ENCODE results near the gene TMEM132D. TPM values are rescaled to one million over a fixed set of nuclear protein-coding genes. Genes with fewer than 3 reads are reported as not detected.

The TMEM132D gene
- total and polyA plus RNA-seq, 4 donors: 0.01 to 0.14 (median 0.08) TPM

DNA sequence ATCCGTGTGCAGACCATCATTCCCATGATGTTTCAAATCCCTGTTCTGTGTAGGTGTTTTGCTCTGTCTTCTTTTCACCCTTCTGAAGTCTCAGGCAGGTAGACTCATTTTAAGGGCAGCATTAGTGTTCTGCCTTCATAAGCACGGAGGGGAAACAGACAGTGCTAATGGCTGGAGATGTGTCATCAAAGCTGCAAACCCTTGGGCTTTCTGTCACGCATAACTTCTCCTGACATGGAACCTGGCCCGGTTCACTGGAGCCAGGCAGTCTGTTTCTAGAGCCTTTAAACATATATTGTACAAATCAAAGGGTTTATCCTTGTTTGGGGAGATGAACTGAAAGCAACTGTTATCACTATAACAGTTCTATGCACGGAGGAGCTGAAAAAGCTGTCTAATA lies 141.4 kb downstream of the TMEM132D start:
- Histone ChIP-seq H3K27ac (ENCODE audit: low read depth in 1 of 2, low read length in 2 of 2) (no peak overlapping the region), H3K9ac (ENCODE audit: low read depth in 1 of 2, low read length in 2 of 2) (no peak overlapping the region), H3K27me3 (ENCODE audit: control insufficient read depth in 4 of 4, insufficient read depth in 4 of 4, low read length in 3 of 4) (peaks cover 0 to under 1% (median 0%) of the 10 kb centered on the region in 4 donors), H3K36me3 (ENCODE audit: control insufficient read depth in 4 of 4, insufficient read depth in 3 of 4, low read depth in 1 of 4, low read length in 3 of 4) (no peaks in the 10 kb centered on the region), H3K4me1 (ENCODE audit: control insufficient read depth in 4 of 4, insufficient read depth in 4 of 4, low read length in 3 of 4) (no peaks in the 10 kb centered on the region), H3K9me3 (ENCODE audit: control insufficient read depth in 4 of 4, low read length in 3 of 4) (peaks cover 0 to 4% (median 0%) of the 10 kb centered on the region in 4 donors), H3K4me3 (ENCODE audit: low read depth in 1 of 3, low read length in 3 of 3) (no peak overlapping the region)
- 69% methylated on average over 5 of the region's 5 CpGs for WGBS
- no peak for DNase-seq (ENCODE audit: low spot score)
- TF ChIP-seq HNF4G (IDR thresholded peaks at IDR 0.05): no peak
- TF ChIP-seq, protein P1, sequence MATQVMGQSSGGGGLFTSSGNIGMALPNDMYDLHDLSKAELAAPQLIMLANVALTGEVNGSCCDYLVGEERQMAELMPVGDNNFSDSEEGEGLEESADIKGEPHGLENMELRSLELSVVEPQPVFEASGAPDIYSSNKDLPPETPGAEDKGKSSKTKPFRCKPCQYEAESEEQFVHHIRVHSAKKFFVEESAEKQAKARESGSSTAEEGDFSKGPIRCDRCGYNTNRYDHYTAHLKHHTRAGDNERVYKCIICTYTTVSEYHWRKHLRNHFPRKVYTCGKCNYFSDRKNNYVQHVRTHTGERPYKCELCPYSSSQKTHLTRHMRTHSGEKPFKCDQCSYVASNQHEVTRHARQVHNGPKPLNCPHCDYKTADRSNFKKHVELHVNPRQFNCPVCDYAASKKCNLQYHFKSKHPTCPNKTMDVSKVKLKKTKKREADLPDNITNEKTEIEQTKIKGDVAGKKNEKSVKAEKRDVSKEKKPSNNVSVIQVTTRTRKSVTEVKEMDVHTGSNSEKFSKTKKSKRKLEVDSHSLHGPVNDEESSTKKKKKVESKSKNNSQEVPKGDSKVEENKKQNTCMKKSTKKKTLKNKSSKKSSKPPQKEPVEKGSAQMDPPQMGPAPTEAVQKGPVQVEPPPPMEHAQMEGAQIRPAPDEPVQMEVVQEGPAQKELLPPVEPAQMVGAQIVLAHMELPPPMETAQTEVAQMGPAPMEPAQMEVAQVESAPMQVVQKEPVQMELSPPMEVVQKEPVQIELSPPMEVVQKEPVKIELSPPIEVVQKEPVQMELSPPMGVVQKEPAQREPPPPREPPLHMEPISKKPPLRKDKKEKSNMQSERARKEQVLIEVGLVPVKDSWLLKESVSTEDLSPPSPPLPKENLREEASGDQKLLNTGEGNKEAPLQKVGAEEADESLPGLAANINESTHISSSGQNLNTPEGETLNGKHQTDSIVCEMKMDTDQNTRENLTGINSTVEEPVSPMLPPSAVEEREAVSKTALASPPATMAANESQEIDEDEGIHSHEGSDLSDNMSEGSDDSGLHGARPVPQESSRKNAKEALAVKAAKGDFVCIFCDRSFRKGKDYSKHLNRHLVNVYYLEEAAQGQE (IDR thresholded peaks at IDR 0.05): no peak
- TF ChIP-seq FOXA2 (IDR thresholded peaks at IDR 0.05): no peak
- TF ChIP-seq ZBTB33 (IDR thresholded peaks at IDR 0.05): no peak
- TF ChIP-seq, protein P2, sequence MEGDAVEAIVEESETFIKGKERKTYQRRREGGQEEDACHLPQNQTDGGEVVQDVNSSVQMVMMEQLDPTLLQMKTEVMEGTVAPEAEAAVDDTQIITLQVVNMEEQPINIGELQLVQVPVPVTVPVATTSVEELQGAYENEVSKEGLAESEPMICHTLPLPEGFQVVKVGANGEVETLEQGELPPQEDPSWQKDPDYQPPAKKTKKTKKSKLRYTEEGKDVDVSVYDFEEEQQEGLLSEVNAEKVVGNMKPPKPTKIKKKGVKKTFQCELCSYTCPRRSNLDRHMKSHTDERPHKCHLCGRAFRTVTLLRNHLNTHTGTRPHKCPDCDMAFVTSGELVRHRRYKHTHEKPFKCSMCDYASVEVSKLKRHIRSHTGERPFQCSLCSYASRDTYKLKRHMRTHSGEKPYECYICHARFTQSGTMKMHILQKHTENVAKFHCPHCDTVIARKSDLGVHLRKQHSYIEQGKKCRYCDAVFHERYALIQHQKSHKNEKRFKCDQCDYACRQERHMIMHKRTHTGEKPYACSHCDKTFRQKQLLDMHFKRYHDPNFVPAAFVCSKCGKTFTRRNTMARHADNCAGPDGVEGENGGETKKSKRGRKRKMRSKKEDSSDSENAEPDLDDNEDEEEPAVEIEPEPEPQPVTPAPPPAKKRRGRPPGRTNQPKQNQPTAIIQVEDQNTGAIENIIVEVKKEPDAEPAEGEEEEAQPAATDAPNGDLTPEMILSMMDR (IDR thresholded peaks at IDR 0.05; ENCODE audit: low read depth, low read length, missing input control): no peak
- no peak for TF ChIP-seq RXRA (IDR thresholded peaks at IDR 0.05)
- no peak for TF ChIP-seq NR2F2 (IDR thresholded peaks at IDR 0.05)
- no peak for TF ChIP-seq JUND (IDR thresholded peaks at IDR 0.05)
- no peak for TF ChIP-seq FOXA1 (IDR thresholded peaks at IDR 0.05)
- TF ChIP-seq MAX (IDR thresholded peaks at IDR 0.05): no peak
- TF ChIP-seq GABPA (IDR thresholded peaks at IDR 0.05 in 1 of 2, conservative IDR thresholded peaks at IDR 0.05 in 1 of 2): no peak
- no peak for TF ChIP-seq HNF4A (conservative IDR thresholded peaks at IDR 0.05)
- TF ChIP-seq, protein P3, sequence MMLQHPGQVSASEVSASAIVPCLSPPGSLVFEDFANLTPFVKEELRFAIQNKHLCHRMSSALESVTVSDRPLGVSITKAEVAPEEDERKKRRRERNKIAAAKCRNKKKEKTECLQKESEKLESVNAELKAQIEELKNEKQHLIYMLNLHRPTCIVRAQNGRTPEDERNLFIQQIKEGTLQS (IDR thresholded peaks at IDR 0.05): no peak
- no peak for TF ChIP-seq SP1 (IDR thresholded peaks at IDR 0.05)

GRCh38 chr12:129753586-129753985 lies 150.2 kb downstream of the TMEM132D start:
- H3K27ac ChIP-seq (ENCODE audit: low read depth in 1 of 2, low read length in 2 of 2): no peak overlapping the region
- no peaks in the 10 kb centered on the region for H3K4me1 ChIP-seq (ENCODE audit: control insufficient read depth in 4 of 4, insufficient read depth in 4 of 4, low read length in 3 of 4)
- peaks cover 0 to 3% (median 0%) of the 10 kb centered on the region in 4 donors for H3K27me3 ChIP-seq (ENCODE audit: control insufficient read depth in 4 of 4, insufficient read depth in 4 of 4, low read length in 3 of 4)
- 71% methylated on average over 6 of the region's 6 CpGs for WGBS
- no peak overlapping the region for H3K4me3 ChIP-seq (ENCODE audit: low read depth in 1 of 3, low read length in 3 of 3)
- H3K9ac ChIP-seq (ENCODE audit: low read depth in 1 of 2, low read length in 2 of 2): no peak overlapping the region
- no peak for TF ChIP-seq ZBTB33 (IDR thresholded peaks at IDR 0.05)
- TF ChIP-seq NR2F2 (IDR thresholded peaks at IDR 0.05): no peak
- TF ChIP-seq MAX (IDR thresholded peaks at IDR 0.05): no peak
- no peak for TF ChIP-seq JUND (IDR thresholded peaks at IDR 0.05)
- TF ChIP-seq EGR1 (IDR thresholded peaks at IDR 0.05; ENCODE audit: low read depth in 2 of 2): no peak
- no peak for TF ChIP-seq TAF1 (conservative IDR thresholded peaks at IDR 0.05)
- TF ChIP-seq RXRA (IDR thresholded peaks at IDR 0.05): no peak
- H3K9me3 ChIP-seq (ENCODE audit: control insufficient read depth in 4 of 4, low read length in 3 of 4): no peaks in the 10 kb centered on the region
- DNase-seq (ENCODE audit: low spot score): no peak
- H3K36me3 ChIP-seq (ENCODE audit: control insufficient read depth in 4 of 4, insufficient read depth in 3 of 4, low read depth in 1 of 4, low read length in 3 of 4): no peaks in the 10 kb centered on the region

Data from liver (tissue), 9 donors.